Activated gamma-delta T cell treated with Interleukin-2 at 50 U/mL for 16 hours (primary cell): Measurements from ENCODE around the gene TNRC6A.
"Not testable (repeated sequence)": the region's sequence is repeated elsewhere in the genome, so short reads cannot be mapped to it uniquely, and the experiment has no call there.

Experiments
- DNase-seq: peaks from one replicate; pipeline ENCODE4 v3.0.0-alpha.2; 2020

TNRC6A gene

GRCh38 chr16:24819462-24820040, 90.1 kb downstream of the TNRC6A start:
- DNase-seq, result no peak

- DNase-seq, result no peak
These were observed 91.1 kb downstream of the TNRC6A start for GRCh38 chr16:24820522-24820921.

GRCh38 chr16:24821129-24821528, 91.7 kb downstream of the TNRC6A start:
- DNase-seq, result no peak

- no peak for DNase-seq
These were observed 93.1 kb downstream of the TNRC6A start for GRCh38 chr16:24822542-24822941.

GRCh38 chr16:24822974-24823373, 93.5 kb downstream of the TNRC6A start:
- no peak for DNase-seq

- DNase-seq, result no peak
These were observed 96.2 kb downstream of the TNRC6A start for GRCh38 chr16:24825696-24826095.

GRCh38 chr16:24826096-24826690, 96.7 kb downstream of the TNRC6A start:
- no peak for DNase-seq

GRCh38 chr16:24826817-24827566, 97.5 kb downstream of the TNRC6A start:
- DNase-seq, result no peak

GRCh38 chr16:24829153-24829552, 99.7 kb downstream of the TNRC6A start:
- no peak for DNase-seq

GRCh38 chr16:24833352-24833751, 103.9 kb downstream of the TNRC6A start:
- no peak for DNase-seq

- no peak for DNase-seq
These were observed 105.2 kb downstream of the TNRC6A start for GRCh38 chr16:24834459-24835335.

- no peak for DNase-seq
These were observed 107.4 kb downstream of the TNRC6A start for GRCh38 chr16:24836836-24837235.

- DNase-seq, result no peak
These were observed 108.5 kb downstream of the TNRC6A start for GRCh38 chr16:24837969-24838368.

GRCh38 chr16:24838554-24839266, 109.3 kb downstream of the TNRC6A start:
- no peak for DNase-seq

- no peak for DNase-seq
These were observed 110.0 kb downstream of the TNRC6A start for GRCh38 chr16:24839347-24839972.

- DNase-seq, result no peak
These were observed 111.8 kb downstream of the TNRC6A start for GRCh38 chr16:24841291-24841690.

- DNase-seq, result no peak
These were observed 114.9 kb downstream of the TNRC6A start for GRCh38 chr16:24844101-24845030.

GRCh38 chr16:24845031-24845365, 115.5 kb downstream of the TNRC6A start:
- DNase-seq, result not testable (repeated sequence)

GRCh38 chr16:24845726-24846547, 116.5 kb downstream of the TNRC6A start, which contains the start of gene SLC5A11:
Gene SLC5A11, plus strand, starts transcription at chr16:24845963. Its CDS starts 12,681 bp downstream, at chr16:24858644.
- no peak for DNase-seq
